Measurements from ENCODE around the gene HOXA4.

Gene HOXA4

GRCh38 chr7:27133409-27134231, 3.1 kb upstream of the HOXA4 start:
- DNase-seq (ENCODE audit: low spot score): no peak

DNA sequence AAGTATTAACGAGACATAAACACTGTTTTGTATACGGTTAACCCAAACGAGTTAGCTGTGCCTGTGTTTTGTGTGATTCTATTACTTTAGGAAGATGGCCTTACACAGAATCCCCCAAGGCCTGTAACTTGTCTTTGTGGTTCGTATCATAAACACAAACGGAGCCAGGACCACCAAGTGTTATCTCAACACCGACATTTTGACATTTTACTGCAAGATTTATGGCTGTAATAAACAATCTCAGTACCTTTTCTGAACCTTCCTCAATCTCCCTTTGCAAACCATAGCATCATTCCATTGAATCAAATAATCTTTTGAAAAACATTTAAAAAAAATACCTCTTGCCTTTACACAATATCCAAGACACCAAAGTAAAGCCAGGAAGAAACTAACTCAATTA, 2.4 kb upstream of the HOXA4 start:
- DNase-seq (ENCODE audit: low spot score): no peak

- no peak for DNase-seq (ENCODE audit: low spot score)
Measured at GRCh38 chr7:27132214-27132613, 1.7 kb upstream of the HOXA4 start.

GRCh38 chr7:27131390-27131819, 848 bp upstream of the HOXA4 start:
- no peak for DNase-seq (ENCODE audit: low spot score)

DNA sequence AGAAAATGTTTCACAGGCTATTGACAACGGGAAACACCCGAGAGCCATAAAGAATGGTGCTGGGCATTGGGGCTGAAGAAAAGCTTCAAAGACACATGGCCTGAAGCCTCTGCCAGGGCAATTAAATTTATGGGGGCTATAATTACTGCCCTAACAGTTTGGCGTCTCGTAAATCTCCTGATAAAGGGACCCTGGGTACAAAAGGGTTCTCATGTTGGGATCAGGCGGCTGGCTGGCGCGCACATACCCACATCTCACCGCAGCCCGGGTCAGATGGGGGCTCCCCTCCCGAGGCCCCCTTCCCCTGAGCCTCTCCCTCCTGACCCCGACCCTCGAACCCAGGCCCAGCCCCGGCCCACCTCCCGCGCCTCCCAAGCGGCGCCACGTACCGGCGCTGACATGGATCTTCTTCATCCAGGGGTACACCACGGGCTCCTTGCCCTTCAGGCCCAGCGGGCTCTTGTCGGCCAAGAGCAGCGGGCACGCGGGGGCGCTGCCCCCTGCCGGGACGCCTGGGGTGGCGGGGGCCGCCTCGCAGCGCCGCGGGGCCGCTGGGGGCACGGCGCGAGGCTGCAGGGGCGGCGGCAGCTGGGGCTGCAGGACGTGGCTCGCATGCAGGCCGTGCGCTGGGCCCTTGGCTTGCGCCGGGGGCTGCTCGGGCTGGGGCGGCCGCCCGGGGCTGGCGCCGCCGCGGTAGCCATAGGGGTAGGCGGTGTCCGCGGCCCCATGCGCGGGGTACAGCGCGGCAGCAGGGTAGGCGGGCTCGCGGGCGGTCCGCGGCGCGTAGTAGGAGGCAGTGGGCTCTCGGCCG, 623 bp downstream of the HOXA4 start:
- peak; percentile 59 for DNase-seq (ENCODE audit: low spot score)

- DNase-seq (ENCODE audit: low spot score): no peak
Measured at GRCh38 chr7:27128776-27129728, 1.5 kb downstream of the HOXA4 start.

DNA sequence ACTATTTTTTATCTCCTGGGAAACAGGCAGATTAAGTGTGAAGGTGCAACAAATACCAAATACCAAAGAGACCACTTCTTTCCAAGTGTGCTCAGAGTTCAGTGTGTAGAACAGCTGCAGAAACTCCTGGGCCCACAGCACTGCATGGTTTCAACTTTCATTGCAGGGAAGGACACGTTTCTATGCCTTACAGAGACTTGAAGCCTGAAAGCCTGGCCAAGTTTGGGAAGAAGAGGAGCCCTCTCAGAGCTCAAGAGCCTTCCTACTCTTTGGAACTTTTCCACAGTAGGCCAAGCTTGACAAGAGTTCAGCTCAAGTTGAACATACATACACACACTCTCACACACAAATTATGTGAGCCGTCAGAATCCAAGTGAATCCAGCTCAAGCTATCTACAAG, 2.5 kb downstream of the HOXA4 start:
- no peak for DNase-seq (ENCODE audit: low spot score)

- no peak for DNase-seq (ENCODE audit: low spot score)
Measured at GRCh38 chr7:27126596-27127327, 3.8 kb downstream of the HOXA4 start.

GRCh38 chr7:27125986-27126394, 4.6 kb downstream of the HOXA4 start:
- DNase-seq (ENCODE audit: low spot score): no peak

GRCh38 chr7:27124902-27125689, 5.5 kb downstream of the HOXA4 start:
- DNase-seq (ENCODE audit: low spot score): no peak

DNA sequence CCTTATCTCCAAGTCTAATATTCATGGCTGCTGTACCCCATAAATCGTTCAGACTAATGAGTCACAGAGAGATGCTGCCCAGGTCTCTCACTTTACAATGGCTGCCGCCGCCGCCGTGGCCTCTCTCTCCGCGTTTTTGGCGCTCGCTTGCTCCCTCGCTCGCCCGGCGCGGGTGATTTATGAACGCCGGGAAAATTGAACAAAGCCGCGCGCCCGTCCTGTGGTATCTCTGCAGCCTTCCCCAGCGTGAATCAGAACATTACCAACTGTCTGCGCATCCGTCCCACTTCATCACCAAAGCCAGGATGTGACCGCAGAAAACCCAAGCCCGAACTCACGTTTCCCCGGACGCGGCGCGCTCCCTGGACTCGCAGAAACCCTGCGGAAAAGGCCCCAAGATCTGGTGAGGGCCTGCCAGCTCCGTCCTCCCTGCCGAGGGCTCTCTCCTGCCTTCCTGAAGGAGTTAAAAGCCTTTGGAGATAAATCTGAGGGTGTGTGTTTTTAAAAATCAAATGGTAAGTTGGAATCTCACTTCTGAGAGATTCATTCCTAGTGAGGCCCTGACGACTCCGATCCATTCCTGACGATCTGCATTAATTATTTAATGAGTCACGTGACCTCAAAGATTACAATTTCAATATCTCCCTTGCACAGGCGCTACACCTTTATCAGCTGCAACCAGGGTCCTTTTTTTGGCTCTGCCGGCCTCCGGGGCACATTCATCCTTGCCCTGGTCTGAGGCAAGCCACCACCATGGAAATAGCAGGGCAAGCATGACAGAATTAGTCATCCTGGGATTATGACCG, 6.3 kb downstream of the HOXA4 start:
- no peak for DNase-seq (ENCODE audit: low spot score)

GRCh38 chr7:27123477-27124053, 7.0 kb downstream of the HOXA4 start:
- no peak for DNase-seq (ENCODE audit: low spot score)

DNA sequence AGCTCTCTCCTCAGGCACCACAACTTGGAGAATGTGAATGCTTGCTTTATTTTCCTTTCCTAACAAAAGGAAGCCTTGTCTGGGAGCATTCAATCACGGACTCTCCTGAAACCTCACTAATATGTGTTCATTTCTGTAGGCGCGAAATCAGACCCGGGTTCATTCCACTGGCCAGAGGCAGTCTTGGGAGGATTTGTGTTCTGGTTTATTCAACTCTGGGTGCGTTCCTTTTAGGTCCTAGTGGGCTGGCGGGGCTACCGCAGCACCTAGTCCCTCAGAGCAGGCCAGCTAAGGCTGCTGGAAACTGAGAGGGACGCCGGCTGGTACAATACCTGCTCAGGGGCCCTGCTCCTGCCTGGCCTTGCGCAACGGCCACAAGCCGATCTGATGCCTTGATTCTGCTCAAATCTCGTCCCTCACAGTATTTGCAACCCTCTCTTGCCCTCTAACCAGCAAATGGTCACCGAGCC, 7.5 kb downstream of the HOXA4 start:
- no peak for DNase-seq (ENCODE audit: low spot score)

DNA sequence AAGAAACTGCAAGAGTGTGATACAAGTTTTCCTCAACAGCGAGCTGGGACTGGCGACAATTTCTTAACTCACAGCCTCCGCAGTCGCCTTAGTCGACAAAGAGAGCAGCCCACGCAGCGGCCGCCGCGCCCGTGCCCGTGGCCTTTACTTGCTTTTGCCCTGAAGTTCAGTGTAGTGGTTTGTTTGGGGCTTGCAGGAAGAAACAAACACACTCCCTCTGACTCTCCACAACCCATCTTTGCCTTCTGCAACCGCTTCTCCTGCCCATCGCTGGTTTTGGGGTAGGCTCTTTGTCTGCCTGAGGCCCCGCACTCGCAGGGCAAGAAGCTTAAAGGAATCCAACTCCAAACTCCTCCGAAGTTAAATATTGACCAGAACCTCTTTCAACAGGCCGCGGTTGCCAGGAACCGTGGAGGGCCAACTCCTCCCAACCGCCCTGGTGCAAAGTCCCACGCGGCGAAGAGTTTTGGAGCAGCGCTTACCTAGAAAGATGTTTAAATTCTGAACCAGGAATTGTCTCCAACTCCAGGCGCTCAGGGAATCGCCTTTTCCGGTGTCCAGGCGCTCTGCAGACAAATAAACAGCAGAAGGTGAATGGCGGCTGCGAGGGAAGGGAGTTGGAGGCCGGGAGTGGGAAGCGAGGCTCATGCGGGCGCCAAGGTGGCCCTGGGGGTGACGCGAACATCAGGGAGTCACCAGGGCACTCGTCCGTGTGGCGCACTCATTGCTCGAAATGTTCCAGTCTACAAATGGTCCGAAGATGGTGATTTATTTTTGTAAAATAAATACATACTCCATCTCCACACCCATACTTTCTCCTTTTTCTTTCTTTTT, 8.3 kb downstream of the HOXA4 start:
- no peak for DNase-seq (ENCODE audit: low spot score)

- DNase-seq (ENCODE audit: low spot score): no peak
Measured at GRCh38 chr7:27121684-27122076, 8.9 kb downstream of the HOXA4 start.

GRCh38 chr7:27119412-27119911, 11.1 kb downstream of the HOXA4 start:
- no peak for DNase-seq (ENCODE audit: low spot score)

- DNase-seq (ENCODE audit: low spot score): no peak
Measured at GRCh38 chr7:27118580-27118979, 12.0 kb downstream of the HOXA4 start.

DNA sequence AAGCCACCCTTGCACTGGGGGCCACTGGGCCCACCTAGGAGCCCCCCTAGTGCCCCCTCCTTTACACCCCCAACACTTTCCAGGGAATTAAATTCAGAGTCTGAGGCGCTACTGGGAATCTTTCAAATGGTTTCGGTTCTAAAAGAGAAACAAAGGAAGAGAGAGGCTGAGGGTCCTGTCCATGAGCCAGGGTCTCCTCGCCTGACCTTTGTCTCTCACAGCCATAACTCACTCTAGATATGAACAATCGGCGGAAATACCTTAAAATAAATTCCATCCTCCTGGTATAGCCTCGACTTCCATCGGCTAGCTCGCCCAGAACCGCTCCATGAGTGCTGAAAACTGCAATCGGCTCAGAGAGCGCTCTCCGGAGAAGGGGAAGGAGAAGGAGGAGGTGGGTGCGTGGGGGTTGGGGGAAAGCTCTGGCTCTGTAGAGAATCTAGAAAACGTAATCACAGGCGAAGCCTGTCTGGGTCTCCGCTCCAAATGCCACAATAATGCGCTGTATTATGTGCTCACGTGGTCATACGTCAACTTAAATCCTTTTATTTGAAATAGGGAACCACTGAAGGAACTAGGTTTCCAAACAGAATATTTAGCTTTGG, 12.6 kb downstream of the HOXA4 start:
- DNase-seq (ENCODE audit: low spot score): no peak
